ENCODE data around the gene PRKG1. TPM values are rescaled to one million over a fixed set of nuclear protein-coding genes. Genes with fewer than 3 reads are reported as not detected.
A peak's percentile ranks its signal among the peaks of the same experiment; 100 is the strongest.

Gene PRKG1
- total RNA-seq, 1 donor from 2014 or later: 50.2 TPM

DNA sequence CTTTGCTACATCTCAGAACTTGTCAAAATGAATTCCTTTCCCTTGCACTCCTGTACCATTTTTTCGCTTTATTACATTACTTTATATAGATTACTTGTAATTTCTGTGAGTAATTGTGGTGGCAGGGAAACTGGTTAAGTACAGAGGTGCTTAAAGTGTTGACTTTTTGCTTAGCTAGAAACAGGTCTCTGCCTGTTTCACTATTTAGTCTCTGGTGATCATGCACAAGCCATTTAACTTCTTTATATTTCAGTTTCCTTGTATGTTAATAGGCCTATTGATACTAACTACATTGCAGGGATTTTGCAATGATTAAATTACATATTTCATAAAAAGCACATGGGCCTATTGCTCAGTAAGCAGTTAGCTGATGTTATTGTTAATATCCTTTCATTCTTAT is 233.8 kb downstream of the PRKG1 start:
- TF ChIP-seq, protein P1, sequence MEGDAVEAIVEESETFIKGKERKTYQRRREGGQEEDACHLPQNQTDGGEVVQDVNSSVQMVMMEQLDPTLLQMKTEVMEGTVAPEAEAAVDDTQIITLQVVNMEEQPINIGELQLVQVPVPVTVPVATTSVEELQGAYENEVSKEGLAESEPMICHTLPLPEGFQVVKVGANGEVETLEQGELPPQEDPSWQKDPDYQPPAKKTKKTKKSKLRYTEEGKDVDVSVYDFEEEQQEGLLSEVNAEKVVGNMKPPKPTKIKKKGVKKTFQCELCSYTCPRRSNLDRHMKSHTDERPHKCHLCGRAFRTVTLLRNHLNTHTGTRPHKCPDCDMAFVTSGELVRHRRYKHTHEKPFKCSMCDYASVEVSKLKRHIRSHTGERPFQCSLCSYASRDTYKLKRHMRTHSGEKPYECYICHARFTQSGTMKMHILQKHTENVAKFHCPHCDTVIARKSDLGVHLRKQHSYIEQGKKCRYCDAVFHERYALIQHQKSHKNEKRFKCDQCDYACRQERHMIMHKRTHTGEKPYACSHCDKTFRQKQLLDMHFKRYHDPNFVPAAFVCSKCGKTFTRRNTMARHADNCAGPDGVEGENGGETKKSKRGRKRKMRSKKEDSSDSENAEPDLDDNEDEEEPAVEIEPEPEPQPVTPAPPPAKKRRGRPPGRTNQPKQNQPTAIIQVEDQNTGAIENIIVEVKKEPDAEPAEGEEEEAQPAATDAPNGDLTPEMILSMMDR (IDR thresholded peaks at IDR 0.05): no peak
- no peaks in the 10 kb centered on the region for H3K27me3 ChIP-seq
- no peaks in the 10 kb centered on the region for H3K9me3 ChIP-seq
- DNase-seq (ENCODE audit: low spot score in 2 of 2): no peak
- peak overlapping the region; percentile 11 to 33 for H3K27ac ChIP-seq
- no peak overlapping the region for H3K4me3 ChIP-seq
- H3K36me3 ChIP-seq: no peaks in the 10 kb centered on the region
- peaks cover 0 to 60% of the 10 kb centered on the region in 2 donors for H3K4me1 ChIP-seq
- intact Hi-C loops (cut with DNase I): no loop called here

DNA sequence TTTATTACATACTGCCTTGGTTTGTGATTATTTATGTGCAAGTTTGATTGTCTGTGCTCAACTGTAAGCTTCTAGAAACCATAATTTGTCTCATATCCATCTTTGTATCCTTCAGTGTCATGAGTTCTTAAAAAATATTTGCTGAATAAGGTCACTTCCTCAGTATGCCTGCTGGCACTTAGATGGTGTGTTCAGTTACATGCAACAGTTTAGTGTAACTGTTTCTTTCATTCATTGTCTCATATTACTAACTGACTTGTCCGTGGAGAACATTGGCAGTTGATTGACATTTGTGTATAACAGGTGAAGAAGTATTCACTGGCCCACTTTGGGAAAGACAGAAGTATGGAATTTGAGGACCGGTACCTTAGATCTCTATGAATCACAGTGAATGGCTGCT is 236.9 kb downstream of the PRKG1 start:
- peak overlapping the region in 1 of 2 donors; percentile 34 for H3K27ac ChIP-seq

DNA sequence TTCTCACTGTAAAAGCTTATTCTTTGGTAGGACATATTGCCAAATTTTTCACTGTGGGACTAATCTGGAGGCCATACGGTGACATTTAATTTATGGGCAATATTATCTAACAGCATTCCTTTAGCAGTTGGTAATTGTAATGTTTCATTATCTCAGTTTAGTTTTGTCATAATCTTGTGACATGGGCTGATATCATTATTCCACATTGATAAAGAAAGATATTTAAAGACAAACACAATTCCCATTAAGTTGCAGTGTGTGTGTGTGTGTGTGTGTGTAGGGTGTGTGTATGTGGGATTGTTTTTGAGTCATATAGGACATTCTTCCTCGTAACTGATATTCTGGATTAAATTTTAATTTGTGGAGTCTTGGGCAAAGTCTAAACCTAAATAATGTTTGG is 238.5 kb downstream of the PRKG1 start:
- intact Hi-C loops (cut with DNase I): no loop called here
- TF ChIP-seq, protein P1 (IDR thresholded peaks at IDR 0.05): no peak
- no peak overlapping the region for H3K27ac ChIP-seq
- H3K4me1 ChIP-seq: peaks cover 0 to 50% of the 10 kb centered on the region in 2 donors
- no peak overlapping the region for H3K4me3 ChIP-seq
- no peaks in the 10 kb centered on the region for H3K27me3 ChIP-seq
- no peak for DNase-seq (ENCODE audit: low spot score in 2 of 2)
- H3K36me3 ChIP-seq: no peaks in the 10 kb centered on the region
- no peaks in the 10 kb centered on the region for H3K9me3 ChIP-seq

More for the DNA sequence above, 236.9 kb downstream of the PRKG1 start:
- TF ChIP-seq, protein P1 (IDR thresholded peaks at IDR 0.05): no peak
- H3K4me3 ChIP-seq: no peak overlapping the region
- intact Hi-C loops (cut with DNase I): no loop called here
- no peaks in the 10 kb centered on the region for H3K9me3 ChIP-seq
- no peaks in the 10 kb centered on the region for H3K27me3 ChIP-seq
- no peaks in the 10 kb centered on the region for H3K36me3 ChIP-seq
- no peak for DNase-seq (ENCODE audit: low spot score in 2 of 2)
- H3K4me1 ChIP-seq: peaks cover 0 to 62% of the 10 kb centered on the region in 2 donors

DNA sequence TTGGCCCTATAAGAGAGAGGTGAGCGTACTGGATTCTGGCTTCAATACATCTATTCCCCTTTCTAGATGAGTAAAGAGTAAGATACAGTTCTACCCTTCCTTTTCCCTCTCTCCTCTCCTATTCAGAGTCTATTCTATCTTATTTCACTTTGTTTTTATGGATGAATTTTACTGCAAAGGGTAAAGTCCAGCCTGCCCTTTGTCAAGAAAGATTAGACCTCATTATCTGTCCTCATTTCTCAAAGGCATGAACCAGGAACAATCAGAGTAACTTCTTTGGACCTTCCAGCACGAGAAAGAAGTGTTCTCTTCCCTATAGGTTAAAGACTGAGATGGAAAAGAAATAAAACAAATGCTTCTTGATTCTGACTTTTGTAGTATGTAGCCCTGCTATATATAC is 239.0 kb downstream of the PRKG1 start:
- intact Hi-C loops (cut with DNase I): no loop called here
- no peak for DNase-seq (ENCODE audit: low spot score in 2 of 2)
- no peak overlapping the region for H3K27ac ChIP-seq

DNA sequence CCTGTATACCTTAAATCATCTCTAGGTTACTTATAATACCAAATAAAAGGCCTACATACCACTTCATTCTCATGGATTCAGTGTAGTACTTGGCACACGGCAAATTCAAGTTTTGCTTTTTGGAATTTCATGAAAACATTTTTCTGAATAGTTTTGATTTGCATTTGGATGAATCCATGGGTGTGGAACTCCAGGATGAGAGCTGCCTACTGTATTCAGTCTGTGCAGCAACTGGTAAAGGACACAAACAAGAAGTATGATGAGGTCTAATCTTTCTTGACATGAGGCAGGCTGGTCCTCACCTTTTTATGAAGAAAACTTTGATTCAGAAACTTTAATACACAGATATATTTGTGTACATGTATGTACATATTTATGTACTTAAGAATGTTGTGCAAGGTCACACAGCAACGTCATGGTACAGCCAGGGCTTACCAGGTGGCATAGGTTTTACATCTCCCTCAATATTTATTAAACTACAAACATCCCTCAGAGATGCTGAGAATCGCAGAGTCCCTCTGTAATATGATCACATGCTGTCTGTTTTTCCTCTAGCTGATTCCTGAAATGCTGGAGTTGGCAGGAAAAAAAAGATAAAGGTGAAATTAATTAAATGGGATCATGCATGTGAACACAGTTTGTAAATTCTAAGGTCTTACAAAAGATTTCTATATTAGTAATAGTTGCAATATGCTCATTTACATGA is 239.6 kb downstream of the PRKG1 start:
- no peak for DNase-seq (ENCODE audit: low spot score in 2 of 2)
- Histone ChIP-seq H3K4me1 (peaks cover 0 to 39% of the 10 kb centered on the region in 2 donors), H3K27me3 (no peaks in the 10 kb centered on the region), H3K27ac (peak overlapping the region in 1 of 2 donors; percentile 4), H3K36me3 (no peaks in the 10 kb centered on the region), H3K4me3 (no peak overlapping the region), H3K9me3 (no peaks in the 10 kb centered on the region)
- TF ChIP-seq, protein P1 (IDR thresholded peaks at IDR 0.05): no peak
- intact Hi-C loops (cut with DNase I): no loop called here

More for the DNA sequence above, 239.0 kb downstream of the PRKG1 start:
- peaks cover 0 to 46% of the 10 kb centered on the region in 2 donors for H3K4me1 ChIP-seq
- H3K4me3 ChIP-seq: no peak overlapping the region
- no peaks in the 10 kb centered on the region for H3K9me3 ChIP-seq
- H3K36me3 ChIP-seq: no peaks in the 10 kb centered on the region
- TF ChIP-seq, protein P1 (IDR thresholded peaks at IDR 0.05): no peak
- no peaks in the 10 kb centered on the region for H3K27me3 ChIP-seq
